ENCODE data around the gene RHOF.
"Not testable (repeated sequence)": the region's sequence is repeated elsewhere in the genome, so short reads cannot be mapped to it uniquely, and the experiment has no call there.

The RHOF gene

DNA sequence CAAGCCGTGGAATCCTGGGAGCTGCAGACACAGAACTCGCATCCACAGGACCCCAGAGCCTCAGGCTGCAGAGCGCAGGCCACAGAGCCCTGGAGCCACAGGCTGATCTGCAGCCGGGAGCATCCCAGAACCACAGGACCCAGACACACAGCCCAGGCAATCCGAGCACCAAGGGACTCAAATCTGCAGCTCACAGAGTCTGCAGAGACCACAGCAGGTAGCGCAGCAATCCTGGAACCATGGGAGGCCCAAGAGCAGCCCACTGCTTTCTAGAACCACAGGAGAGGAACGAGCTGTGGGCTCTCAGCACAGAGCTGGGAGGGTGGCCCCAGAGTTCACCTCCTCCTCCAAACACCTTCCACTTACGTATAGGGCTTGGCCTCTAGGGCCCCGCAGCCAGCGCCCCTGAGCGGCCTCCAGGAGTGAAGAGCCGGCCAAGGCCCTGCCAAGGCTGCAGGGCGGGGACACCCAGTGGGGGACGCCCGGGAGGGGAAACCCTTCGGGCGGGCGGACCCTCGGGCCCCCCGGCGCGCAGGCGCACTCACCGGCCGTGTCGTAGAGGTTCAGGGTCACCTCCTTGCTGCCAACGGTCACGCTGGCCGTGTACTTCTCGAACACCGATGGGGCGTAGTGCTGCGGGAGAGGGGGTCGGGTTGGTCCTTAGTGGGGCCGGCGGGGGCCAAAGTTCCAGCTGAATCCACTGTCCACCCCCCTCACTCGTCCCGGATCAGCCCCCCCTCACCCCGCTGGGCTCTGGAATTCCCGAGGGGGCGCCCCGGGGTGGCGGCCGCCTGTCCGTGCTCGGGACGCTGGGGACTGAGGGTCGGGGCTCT is 665 bp downstream of the RHOF start:
- no peak for DNase-seq (ENCODE audit: low spot score)

DNA sequence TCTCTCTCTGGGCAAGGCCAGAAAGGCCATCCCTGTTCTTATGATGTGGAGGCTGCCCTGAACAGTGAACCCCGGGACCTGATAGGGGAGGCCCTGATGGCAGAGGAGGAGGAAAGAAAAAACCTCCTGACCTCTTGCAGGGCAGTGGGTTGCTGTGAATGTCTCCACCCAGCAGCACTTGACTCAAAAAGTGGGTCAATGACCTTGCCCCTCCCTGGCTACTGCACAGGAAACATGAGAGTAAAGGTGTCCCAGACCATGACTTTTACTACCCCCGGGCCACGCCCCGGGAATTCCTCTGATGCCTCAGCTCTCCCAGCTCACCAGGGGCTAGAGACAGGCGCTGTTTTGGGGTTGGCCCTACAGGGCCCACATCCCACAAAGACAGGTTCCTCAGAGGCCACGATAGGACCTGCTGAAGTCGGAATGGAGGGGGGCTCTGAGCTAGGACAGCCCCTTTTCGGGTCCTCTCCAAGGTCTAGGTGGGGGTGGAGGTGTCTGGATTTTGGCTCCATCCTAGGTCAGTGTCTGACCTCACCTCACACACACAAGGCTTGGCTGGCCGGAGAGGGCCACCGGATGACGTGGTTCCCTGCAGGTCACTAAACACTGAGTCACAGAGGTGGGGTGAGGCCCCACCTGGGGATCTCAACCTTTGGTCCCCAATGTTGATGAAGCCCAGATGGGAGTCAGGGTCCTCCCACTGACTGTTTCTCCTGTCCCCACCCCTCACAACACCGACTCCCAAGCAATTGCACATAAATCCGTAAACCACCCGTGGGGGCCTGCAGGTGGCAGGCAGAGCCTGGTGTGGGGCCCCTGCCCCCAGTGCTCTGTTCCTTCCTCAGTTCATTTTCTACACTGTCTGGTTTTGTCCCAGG is 1.6 kb downstream of the RHOF start:
- no peak for DNase-seq (ENCODE audit: low spot score)

DNA sequence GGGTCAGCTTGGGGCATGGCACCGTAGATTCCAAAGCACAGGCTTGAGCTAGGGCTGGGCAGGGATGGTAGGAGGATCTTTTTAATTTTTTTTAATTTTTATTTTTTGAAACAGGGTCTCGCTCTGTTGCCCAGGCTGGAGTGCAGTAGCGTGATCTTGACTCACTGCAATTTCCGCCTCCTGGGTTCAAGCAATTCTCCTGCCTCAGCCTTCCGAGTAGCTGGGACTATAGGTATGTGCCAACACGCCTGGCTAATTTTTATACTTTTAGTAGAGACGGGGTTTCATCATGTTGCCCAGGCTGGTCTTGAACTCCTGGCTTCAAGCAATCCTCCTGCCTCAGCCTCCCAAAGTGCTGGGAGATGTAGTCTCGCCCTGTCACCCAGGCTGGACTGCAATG is 2.7 kb downstream of the RHOF start:
- DNase-seq (ENCODE audit: low spot score): not testable (repeated sequence)

DNA sequence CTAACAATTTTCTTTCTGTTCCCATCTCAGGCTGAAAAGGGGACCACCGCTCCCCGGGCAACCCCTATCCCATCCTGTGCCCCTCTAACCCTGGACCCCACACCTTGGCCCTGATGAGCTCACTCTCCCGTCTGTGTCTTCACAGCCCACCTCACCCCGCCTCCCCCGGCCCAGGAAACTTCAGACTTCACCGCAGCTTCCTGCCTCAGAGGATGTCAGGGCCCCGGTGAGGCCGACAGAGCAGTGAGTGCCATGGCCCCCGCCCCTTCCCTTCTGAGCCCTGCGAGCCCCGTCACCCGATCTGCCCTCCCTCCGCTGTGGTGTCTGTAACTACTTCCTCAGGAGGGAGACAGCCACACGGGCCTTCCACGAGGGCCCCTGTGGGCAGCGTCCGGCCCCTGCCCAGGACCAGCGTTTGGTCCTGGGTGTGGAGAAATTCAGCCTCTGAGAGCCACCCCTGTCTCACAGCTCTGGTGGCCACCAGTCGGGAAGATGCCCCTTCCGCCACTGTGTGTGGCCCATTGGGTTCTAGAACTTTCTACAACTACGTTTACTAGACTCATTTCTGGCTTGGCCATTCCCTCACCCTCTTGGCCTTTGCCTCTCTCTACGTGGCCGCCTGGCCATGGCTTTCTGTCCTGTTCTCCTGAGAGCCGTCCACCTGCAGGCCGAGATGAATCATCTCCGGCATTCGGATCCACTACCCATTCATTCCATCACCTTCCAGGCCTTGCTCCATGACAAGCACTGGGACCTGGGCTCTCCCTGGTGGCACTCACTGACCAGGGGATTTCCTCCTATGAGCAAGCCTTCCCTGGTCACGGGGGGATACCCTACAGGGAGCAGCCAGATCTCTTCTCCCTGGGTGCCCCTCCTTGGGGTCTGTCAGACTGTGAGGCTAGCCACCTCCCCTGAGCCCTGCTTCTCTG is 3.4 kb downstream of the RHOF start:
- DNase-seq (ENCODE audit: low spot score): peak; percentile 65

DNA sequence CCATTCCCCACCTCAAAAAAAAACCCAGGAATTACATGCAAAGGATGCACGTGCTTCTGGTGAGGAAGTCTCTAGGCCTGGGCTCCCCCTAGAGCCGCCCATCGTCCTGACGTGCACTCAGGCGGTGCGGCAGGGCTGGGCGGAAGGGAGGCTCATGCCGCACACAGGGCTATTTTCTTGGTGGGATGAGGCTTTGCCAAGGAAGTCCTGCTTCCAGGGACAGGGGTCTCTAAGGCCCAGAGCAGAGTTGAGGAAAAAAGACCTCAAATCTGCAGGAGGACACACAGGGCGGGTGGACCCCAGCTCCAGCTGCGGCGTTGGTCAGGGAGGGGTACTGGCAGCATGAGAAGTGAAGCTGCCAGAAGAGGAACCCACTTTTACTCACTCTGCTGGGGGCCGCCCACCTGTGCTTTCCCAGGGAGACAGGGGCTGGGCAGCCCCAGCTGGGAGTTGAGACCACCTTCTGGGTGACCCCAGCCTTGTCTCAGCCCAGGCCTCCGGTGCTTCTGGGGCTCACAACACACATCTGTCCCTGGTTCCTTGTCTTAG is 4.2 kb downstream of the RHOF start:
- DNase-seq (ENCODE audit: low spot score): no peak

DNA sequence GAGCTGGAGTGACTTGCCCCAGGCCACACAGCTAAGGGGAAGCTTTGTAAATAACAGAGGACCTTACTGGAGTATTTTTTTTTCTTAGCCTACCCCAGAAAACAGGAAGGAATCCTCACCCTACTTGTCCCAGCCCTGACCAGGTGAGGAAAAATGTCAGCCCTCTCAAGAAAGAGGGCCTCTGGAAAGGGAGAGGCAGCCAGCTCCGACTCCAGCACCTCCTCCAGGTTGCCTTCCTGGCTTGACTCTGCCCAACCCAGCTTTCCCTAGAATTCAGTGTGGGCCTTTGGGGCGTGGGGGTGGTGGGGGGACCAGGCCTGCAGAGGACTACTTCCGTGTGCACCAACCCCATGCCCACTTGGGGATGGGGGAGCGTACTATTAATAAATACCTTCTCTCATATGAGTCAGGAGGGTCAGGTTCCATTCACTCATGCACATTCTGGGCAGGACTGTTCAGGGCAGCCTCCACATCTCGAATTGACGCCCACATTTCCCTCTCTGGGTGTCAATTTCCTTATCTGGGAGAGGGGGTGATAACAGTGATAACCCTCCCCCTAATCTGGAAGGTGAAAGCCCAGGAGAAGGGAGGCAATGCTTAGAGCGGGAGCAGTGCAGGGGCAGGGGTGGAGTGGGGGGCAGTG is 5.2 kb downstream of the RHOF start:
- no peak for DNase-seq (ENCODE audit: low spot score)

DNA sequence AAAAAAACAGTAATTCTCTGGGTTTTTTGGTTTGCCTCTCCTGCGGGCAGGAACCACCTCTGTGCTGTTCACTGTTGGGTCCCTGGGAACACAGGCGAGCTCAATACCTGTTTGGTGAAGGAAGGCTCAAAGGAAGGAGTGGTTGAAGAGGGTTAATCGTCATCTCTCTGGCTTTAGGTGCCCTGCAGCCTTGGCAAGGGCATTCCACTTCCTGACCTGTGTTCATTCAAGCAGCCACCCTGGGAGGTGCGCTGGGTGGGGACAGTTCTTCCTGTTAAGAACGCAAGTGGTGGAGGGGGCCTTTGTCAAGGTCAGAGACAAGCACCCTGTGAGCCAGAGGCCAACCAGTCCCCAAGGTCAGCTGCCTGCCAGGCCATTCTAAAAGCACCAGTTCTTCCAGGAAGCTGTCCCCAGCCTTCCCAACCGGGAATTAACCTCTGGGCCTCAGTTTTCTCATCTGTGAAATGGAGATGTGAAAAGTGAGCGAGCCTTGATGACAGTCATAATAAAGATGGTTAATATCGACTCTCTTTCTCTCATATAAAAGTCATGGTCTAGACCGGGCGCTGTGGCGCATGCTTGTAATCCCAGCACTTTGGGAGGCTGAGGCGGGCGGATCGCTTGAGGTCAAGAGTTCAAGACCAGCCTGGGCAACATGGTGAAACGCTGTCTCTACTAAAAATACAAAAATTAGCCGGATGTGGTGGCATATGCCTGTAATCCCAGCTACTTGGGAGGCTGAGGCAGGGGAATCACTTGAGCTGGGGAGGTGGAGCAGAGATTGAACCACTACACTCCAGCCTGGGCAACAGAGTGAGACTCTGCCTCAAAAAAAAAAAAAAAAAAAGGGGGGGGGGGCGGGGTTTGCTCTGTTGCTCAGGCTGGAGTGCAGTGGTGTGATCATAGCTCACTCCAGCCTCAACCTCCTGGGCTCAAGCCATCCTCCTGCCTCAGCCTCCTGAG is 6.1 kb downstream of the RHOF start:
- DNase-seq (ENCODE audit: low spot score): no peak

DNA sequence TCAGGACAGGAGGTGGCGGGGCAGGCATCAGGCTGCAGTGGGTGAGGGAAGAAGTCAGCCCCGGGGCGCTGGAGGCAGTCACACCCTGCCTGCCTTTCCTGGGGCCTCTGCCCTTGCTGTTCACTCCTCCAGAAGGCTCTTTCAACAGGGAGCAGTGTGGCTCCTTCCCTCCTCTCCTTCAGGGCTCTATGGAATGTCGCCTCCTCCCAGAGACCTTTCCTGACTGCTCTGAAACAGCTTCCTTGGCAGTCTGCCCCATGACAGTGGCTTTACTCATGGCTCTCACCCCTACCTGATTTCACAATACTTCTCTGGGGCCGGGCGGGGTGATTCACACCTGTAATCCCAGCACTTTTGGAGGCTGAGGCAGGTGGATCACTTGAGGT is 7.1 kb downstream of the RHOF start:
- no peak for DNase-seq (ENCODE audit: low spot score)

DNA sequence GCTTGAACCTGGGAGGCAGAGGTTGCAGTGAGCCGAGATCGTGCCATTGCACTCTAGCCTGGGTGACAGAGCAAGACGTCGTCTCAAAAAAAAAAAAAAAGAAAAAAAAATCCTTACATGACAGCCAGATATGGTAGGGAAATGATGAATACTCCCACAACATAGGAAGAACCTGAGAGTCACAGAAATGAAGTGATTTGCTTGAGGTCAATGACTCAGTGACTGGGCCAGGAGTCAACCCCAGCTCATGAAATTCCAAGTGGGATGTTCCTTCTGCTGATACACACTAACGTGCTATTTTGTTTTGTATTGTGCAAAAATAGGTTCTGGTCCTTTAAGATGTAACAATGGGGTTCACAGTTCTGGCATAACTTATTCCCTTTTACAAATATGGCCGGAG is 9.0 kb downstream of the RHOF start:
- DNase-seq (ENCODE audit: low spot score): no peak

DNA sequence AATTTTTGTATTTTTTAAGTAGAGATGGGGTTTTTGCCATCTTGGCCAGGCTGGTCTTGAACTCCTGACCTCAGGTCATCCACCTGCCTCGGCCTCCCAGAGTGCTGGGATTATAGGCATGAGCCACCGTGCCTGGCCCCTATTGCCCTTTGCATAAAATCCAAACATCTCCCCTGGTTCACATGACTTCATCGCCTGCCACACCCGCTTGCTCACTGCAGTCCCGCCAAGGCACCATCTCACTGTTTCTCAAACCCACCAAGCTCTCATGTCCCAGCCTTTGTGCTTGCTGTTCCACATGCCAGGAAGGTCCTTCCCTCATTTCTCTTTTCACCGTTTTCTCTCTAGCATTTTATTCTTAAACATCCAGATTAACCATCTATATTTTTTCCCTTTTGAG is 9.7 kb downstream of the RHOF start:
- no peak for DNase-seq (ENCODE audit: low spot score)

DNA sequence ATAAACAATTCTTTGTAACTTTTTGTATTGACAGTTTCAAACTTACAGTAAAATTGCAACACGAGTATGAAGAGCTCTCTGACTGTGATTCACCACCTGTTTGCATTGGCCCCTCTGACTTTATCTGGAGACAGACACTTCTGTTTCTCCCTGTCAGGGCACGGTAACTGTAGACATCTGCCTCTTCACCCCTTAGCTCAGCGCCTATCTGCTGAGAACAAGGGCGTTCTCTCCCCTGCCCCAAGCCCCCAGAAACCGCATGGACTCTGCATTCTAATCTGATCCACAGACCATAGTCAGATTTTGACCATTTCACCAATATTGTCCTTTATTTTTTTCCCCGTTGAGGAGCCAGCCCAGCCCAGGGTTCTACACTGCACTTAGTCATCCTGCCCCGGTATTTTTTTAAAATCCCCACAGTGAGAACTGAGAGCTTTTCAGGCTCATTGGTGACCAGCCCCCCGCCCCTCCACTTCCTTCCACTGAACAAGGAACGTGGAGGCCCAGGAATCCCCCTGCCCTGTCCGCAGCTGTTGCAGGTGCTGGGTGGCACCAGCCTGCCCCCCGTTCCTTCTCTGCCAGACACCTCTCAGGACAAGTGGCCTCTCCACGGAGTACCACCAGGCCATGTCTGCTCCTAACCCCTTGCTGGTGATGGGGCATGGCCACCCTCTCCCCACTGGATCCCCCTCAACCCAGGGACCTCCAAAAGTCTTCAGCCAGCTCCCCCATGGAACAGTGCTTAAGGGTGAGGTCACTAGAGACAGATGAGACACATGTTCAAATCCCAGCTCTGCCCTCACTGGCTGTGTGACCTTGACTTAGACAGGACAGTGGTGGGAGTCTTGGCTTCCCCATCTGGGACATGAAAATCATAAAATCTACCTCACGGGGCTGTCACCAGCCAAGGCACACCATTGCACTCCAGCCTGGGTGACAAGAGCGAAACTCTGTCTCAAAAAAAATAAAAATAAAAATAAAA is 11.2 kb downstream of the RHOF start:
- no peak for DNase-seq (ENCODE audit: low spot score)

DNA sequence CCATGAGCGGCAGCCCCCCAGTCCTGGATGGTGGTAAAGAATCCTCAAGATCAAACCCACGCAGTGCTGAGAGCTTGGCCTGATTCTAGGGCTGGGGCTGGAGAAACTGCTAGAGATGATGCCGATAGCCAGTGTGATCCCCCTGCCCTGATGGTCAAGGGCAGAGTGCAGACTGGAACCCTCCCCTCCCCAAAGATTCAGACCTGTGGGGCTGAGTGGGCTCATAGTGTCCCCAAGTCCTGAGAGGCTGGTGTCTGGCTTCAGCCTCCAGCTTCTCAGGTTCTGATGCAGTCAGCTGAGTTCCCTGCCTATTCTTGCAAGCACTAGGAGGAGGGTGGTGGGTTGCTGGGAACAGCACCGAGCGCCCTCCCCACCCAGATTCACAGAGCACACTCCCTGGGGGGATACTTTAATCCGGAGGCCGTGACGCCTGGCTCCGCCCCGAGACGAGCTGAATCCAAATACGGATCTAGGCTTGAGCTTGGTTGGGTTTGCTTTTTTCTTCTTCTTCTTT is 11.9 kb downstream of the RHOF start:
- no peak for DNase-seq (ENCODE audit: low spot score)

DNA sequence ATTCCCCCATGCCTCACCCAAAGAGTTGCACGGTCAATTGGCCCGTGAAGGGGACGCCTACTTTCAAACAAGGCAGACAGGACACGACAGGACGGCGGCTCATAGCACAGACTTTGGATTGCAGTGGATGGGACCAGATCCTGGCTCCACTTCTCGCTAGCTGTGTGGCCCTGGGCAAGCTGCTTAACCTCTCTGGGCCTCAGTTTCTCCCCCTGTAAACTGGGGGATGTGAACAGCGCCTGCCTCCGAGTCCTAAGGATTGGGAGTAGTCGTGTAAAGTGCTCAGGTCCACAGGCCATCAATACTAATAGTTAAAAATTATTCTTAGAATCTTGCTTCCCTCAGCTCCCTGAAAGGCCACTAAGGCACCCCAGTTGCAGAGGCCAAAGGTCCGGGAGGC is 13.1 kb downstream of the RHOF start:
- no peak for DNase-seq (ENCODE audit: low spot score)

DNA sequence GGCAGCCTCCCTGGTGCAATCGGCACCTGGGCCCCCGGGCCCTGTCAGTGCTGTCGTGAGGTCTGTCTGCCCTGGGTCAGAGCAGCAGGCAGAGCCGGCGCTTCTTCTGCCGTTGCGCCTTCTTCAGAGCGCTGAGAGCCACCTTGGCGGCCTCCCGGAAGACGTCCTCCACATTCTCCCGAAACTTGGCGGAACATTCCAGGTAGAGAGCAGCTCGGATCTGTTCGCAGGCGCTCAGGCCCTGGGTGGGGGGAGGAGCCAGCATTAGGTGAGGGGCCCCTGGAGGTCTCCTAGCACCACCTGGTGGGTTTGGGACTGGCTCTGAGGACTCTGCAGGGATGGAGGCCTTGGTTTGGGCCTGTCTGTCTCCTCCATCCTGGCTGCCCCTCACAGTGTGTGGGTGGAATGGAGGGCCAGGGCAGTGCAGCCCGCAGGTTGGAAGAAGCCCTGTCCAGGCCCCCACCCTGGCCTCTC is 14.0 kb downstream of the RHOF start:
- no peak for DNase-seq (ENCODE audit: low spot score)

DNA sequence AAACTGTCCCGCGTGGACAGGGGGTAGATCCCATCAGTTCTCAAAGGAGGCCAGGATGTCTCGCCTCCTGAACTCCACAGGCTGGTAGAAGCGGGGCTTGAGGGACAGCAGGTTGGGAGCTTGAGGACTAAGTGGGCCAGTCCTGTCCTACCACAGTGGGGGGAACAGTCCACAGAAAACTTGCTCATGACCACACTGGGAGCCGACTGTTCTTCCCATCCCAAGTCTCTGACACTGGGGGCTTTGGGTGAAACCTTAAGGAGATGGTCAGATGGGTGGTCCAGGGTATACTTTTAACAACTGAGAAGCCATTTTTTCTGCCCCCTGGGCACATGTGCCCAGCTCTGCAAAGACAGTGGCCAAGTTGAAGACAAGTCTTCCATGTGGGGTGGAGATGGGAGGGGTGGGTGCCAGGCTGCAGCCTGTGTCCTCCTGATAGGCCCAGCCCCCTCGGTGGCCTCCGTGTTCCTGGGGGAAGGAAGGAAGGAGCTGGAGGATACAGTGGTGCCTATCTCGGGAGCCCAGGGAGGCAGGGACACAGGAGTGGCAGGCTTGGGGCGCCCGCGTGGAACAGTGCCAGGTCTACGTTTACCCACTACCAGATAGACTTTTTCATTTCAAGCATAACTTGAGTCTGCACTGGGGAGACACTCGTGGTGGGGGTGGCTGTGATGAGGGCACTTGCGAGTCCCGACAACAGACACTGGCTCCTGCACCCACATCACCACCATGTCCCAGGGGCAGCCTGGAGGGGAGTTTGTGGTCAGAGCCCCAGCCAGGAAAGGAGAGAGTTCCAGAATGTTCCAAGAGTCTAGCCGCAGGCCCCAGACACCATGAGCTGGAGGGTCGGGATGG is 14.7 kb downstream of the RHOF start:
- DNase-seq (ENCODE audit: low spot score): no peak

DNA sequence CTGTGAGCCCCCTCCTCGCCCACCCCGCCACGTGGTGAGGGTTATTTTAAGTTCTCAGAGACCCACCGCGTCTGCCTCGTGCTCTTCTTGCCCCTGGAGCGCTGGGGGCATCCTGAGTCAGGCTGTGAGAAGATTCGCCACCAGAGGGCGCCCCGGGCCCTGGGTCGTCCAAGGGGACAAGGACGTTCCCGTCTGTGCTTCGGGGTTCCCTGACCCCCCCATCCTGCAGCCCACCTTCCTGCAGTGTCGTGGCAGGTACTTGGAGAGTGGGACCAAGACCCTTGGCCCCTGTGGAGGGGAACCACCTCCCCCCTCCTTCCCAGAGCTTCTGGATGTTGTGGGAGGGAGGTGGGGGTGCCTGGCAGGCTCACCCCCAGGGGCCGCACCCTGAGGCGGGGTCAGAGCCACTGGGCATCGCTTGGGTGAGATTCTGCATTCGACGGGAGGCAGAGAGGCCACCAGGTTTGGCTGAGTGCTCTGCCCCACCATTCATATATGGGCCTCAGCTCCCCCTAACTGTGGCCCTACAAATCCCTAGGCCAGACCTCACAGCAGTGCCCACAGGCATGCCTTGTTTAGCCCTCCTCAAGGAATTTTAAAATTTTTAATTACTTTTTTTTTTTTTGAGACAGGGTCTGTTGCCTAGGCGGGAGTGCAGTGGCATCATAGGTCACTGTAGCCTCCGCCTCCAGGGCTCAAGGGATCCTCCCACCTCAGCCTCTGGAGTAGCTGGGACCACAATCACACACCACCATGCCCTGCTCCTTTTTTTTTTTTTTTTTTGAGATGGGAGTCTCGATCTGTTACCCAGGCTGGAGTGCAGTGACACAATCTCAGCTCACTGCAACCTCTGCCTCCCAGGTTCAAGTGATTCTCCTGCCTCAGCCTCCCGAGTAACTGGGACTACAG is 17.0 kb downstream of the RHOF start:
- peak; percentile 60 for DNase-seq (ENCODE audit: low spot score)

DNA sequence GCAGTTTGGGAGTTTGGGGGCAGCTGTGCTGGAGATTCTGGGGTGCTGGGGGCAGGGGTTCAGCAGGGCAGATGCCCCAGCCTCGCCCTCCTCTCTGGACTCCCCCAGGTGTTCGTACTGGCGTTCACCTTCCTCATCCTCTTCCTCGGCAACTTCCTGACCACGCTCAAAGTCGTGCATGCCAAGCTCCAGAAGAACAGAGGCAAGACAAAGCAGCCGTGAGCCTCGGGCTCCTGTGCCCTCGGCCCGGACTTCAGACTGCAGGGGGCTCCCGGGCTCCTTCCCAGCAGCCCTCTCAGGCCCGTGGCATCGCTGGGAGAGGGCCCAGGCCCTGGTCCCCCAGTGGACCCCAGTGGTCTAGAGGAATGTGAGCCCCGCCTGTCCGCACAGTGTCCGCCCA is 18.0 kb downstream of the RHOF start:
- DNase-seq (ENCODE audit: low spot score): no peak
